ENCODE results near the gene SUGCT. TPM values are rescaled to one million over a fixed set of nuclear protein-coding genes. Genes with fewer than 3 reads are reported as not detected.

The SUGCT gene
- total RNA-seq, 1 experiment from 2014 or later: 5.4 TPM

DNA sequence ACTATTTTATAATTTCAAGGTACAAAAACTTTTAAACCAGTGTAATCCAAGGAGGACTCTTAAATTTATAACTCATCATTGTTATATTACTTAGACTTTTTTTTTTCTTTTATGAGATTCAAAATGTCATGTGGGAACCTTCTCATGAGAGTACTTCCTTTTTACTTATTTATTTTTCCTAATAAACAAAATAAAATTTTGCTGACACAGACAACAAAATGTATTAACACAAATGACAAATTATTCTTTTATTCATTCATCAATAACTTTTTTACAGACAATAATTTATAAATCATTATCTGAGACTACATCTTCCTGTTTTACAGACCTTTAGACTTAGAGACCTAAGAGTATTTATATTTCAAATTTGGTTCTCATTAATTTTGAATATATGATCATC is 706.2 kb downstream of the SUGCT start:
- Histone ChIP-seq H4K20me1 (ENCODE audit: control insufficient read depth, insufficient read depth, insufficient read length) (no peaks in the 10 kb centered on the region), H2AFZ (ENCODE audit: low read length) (no peak overlapping the region), H3K27me3 (ENCODE audit: insufficient read depth, low read length) (no peaks in the 10 kb centered on the region), H2BK12ac (ENCODE audit: insufficient read length, low read depth, low read length) (no peak overlapping the region), H3K79me2 (ENCODE audit: insufficient read depth, low read length) (no peaks in the 10 kb centered on the region), H3K9ac (ENCODE audit: extremely low read depth, insufficient read length, low read length) (no peak overlapping the region), H2BK20ac (ENCODE audit: low read depth, low read length, poor library complexity, severe bottlenecking) (no peak overlapping the region), H3K18ac (ENCODE audit: insufficient read length, low read depth, low read length) (no peak overlapping the region), H4K5ac (ENCODE audit: insufficient read length, low read depth, low read length) (no peak overlapping the region), H4K91ac (ENCODE audit: insufficient read length, low read depth, low read length) (no peak overlapping the region), H3K79me1 (ENCODE audit: insufficient read depth, low read depth, low read length, poor library complexity, severe bottlenecking) (no peaks in the 10 kb centered on the region), H3T11ph (ENCODE audit: low read length) (no peak overlapping the region), H2AK5ac (ENCODE audit: insufficient read length, low read length) (no peak overlapping the region), H2BK15ac (ENCODE audit: low read depth, low read length) (no peak overlapping the region), H3K23me2 (ENCODE audit: insufficient read length, low read depth, low read length, poor library complexity, severe bottlenecking) (no peaks in the 10 kb centered on the region), H3K4me1 (ENCODE audit: insufficient read depth, low read length) (no peaks in the 10 kb centered on the region), H3K14ac (ENCODE audit: insufficient read depth, low read length) (no peak overlapping the region), H4K8ac (replicated peaks; ENCODE audit: insufficient read length, low read depth, low read length) (no peak overlapping the region), H3K27ac (ENCODE audit: insufficient read length, low read depth, low read length) (no peak overlapping the region), H3K9me3 (ENCODE audit: control insufficient read depth, low read depth, low read length) (no peaks in the 10 kb centered on the region), H3K23ac (ENCODE audit: insufficient read length, low read depth, low read length) (no peak overlapping the region), H2BK5ac (ENCODE audit: insufficient read length, low read length) (no peak overlapping the region), H3K4ac (ENCODE audit: low read depth, low read length) (no peak overlapping the region), H3K56ac (ENCODE audit: insufficient read length, low read depth, low read length) (no peak overlapping the region), H3K4me2 (ENCODE audit: insufficient read depth, insufficient read length, low read length) (no peak overlapping the region), H2BK120ac (ENCODE audit: low read depth, low read length, poor library complexity, severe bottlenecking) (no peak overlapping the region)
- peaks cover 4 to 27% (median 4%) of the 10 kb centered on the region in 3 experiments; a peak in 6 of 7 replicates for H3K36me3 Mint-ChIP-seq (ENCODE audit: insufficient read depth in 1 of 3, low read depth in 3 of 3)
- TF ChIP-seq, protein P1, sequence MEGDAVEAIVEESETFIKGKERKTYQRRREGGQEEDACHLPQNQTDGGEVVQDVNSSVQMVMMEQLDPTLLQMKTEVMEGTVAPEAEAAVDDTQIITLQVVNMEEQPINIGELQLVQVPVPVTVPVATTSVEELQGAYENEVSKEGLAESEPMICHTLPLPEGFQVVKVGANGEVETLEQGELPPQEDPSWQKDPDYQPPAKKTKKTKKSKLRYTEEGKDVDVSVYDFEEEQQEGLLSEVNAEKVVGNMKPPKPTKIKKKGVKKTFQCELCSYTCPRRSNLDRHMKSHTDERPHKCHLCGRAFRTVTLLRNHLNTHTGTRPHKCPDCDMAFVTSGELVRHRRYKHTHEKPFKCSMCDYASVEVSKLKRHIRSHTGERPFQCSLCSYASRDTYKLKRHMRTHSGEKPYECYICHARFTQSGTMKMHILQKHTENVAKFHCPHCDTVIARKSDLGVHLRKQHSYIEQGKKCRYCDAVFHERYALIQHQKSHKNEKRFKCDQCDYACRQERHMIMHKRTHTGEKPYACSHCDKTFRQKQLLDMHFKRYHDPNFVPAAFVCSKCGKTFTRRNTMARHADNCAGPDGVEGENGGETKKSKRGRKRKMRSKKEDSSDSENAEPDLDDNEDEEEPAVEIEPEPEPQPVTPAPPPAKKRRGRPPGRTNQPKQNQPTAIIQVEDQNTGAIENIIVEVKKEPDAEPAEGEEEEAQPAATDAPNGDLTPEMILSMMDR (conservative IDR thresholded peaks at IDR 0.05): no peak
- H3K9me3 Mint-ChIP-seq: peaks cover 6 to 13% of the 10 kb centered on the region in 2 experiments; a peak in 4 of 5 replicates
- H3K27ac Mint-ChIP-seq: no peak overlapping the region
- no peak for DNase-seq
- H3K27me3 Mint-ChIP-seq (ENCODE audit: low read depth): peaks cover 3% of the 10 kb centered on the region
- H3K4me3 Mint-ChIP-seq: no peak overlapping the region
- H3K4me1 Mint-ChIP-seq: peaks cover 0 to 4% of the 10 kb centered on the region in 2 experiments; a peak in 2 of 4 replicates
